GM19035 (cell line): ENCODE data around the gene KCNMB2.
"Not testable (repeated sequence)": the region's sequence is repeated elsewhere in the genome, so short reads cannot be mapped to it uniquely, and the experiment has no call there.

Source experiments
- ATAC-seq: cut with Tn5 transposase; IDR thresholded peaks from one replicate; pipeline ENCODE4 v1.9.1; 2021; ENCODE audit not compliant: unreplicated experiment

Gene KCNMB2

DNA sequence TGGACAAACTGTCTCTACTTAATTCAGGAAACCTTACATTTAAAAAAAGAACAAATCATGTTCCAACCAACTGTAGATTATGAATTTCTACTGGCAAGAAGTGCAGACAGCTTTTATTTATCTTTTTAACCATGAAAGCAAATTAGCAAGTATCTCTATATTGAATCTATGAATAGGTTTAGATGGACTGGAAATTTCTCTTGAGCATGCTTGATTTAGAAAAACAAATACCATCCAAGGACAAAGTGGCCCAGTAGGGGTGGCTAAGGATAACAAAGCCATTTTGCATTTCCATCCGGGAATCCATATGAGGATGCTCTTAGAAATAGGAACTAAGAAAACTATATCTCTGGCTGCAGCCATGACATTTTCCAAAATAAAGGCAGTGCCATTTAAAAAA lies 150.6 kb downstream of the KCNMB2 start:
- no peak for ATAC-seq

DNA sequence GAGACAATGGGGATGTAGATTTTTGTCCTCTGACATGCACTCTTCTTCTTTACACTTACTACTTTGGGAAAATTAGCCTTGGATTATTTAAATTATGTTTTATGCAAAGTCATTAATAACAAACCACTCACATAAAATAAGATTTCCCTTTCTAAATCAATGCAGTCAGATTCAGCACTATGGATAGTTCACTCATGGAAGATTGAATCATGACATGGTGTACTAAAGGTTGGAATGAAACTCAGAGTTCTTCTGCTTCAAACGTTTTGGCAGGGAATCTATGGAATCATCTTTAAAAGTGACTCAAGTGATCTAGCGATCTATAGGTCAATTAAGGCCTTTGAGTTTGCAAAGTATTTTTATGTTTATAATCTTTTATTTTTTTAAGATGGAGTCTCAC lies 154.3 kb downstream of the KCNMB2 start:
- ATAC-seq: no peak

DNA sequence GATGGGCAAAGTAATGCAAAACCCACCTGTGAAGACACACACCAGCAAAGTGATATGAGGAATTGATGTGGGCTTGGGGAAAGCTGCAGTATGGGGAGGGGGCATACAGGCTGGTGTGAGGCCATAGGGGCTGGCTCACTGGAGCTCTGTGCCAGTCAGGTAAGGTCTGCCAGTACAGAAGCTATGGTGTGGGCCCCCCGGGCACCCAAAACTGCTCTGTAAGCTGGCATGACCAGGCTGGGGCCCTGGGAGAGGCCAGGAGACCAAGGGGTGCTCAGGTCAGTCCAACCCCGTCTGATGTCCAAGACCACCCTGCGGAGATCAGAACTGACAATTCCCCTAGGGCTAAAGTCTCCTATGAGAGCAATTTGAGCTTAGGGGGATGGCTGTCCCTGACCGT lies 163.1 kb downstream of the KCNMB2 start:
- no peak for ATAC-seq

DNA sequence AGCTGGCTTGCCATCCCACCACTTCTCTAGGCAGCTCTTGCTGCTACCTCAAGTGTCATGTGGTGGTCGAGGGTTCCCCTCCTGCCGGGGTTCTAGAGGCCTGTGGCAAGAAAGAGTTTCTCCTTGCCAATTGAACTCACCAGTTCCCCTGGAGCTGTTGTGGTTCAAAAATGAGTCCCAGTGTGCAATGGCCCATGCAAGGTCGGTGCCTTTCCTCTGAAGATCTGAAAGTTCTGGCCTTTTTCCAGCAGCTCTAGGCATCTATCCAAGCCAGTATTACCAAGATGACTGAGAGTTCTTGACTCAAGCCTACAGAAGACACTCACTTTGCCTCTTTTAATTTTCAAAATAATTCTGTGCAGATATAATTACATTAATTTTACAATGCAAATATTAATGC lies 163.6 kb downstream of the KCNMB2 start:
- ATAC-seq: no peak

DNA sequence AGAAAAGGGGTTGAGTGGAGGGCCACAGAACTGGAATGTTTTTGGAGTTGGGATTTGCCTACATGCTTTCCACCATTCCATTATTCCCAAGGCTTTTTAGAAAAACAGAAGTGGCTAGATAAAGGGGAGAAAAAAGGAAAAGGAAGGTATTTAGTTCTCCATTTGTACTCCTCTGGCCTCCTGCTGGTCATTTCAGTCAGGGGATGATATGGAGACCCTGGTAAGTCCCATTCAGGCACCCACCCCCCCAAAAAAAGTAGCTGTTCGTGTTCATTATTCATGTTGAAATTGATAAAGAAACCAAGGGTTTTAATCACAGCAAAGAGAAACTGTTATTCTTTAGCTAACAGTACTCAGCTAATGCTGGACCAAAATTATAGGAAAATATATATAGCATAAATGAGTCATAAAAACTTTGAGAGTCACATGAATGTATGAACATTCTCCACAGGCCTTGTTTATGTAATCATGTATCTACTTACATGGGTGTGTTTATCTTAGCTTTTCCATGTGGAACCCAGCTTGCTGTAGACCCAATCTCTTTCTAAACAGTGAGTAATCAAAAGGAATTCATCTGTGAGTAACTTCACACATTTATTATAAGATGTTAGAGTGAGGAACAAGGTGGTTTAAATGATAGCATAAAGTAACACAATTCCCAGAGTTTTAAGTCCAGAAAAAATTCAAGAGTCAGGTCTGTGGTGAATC lies 167.2 kb downstream of the KCNMB2 start:
- no peak for ATAC-seq

DNA sequence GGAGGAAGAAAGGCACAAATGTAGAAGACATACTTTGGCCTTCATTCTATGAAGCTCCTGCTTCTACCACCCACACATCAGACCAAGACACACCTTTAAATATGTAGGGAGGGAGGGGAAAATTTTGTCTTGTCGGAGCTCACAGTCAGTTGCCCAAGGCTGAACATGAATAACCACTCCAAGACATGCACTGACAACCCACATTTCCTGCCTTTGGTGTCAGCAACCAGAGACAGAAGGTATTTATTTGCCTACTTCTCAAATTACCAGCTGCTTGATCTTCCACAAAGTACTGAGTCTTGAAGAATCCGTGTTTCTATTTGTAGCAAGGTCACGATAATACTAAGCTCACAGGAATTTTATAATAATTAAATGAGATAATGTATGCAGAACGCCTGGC lies 169.7 kb downstream of the KCNMB2 start:
- ATAC-seq: no peak

DNA sequence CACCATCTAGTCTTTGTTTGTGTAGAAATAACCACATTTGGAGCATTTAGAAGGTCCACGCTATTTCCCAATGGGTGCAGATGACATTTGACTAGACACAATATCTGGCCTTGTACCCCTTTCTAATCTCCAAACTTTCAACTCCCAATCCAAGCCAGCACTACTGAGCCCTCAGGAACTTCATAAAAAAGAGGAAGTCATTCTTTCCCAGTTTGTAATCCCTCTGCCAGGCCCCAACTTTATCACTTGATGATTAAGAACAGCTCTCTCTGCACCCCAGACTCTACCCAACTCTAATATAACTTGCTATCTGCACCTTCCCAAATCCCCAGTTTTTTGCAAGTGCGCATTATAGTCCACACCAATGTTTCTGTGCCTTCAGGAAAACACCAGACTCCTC lies 170.2 kb downstream of the KCNMB2 start:
- no peak for ATAC-seq

DNA sequence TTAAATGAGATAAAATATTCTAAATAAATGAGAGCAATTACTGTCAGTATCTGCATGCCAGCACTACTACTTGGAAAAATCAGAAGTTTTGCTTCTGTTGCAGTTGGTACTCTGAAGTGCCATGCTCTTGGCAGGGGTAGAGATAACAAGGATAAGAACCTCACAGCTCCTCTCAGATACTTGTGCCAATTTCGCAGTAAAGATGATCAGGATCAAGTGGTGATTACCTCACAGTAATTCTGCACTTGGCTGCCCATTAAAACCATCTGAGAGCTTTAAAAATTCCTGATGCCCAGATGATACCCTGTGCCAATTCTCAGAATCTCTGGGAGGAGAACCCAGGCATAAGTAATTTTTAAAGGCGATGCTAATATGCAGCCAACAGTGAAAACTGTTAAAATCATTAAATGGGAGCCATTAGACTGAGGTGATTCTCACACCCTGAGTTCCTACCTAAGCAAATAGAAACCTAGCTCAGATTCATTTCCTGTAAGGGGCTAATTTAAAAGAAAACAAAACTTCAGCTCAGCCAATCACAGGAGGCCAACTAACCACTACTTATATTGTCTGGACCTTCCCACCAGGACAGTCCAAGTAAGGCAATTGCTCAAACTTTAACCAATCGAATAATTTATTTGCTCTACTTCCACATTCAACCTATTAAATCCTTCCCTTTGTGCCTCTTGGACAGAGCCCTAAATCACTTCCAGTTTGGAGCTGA lies 171.2 kb downstream of the KCNMB2 start:
- no peak for ATAC-seq

DNA sequence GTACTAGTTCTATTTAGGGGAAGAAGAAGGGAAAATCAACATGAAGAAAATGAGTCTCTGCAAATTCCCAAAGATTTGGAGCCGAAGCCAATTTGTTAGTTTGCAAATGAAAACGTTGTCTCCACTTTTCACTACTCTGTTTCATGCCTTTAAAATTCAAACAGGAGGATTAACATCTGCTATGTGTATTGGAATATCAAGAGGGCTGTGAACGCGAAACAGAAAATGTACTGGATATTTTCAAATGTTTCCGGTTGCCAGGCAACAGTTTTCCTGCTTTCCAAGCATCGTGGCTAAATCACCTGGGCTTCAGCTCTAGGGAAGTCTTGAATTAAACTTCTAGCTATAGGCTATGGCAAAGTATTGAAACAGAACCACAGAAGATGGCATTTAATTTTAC lies 172.8 kb downstream of the KCNMB2 start:
- ATAC-seq: no peak

DNA sequence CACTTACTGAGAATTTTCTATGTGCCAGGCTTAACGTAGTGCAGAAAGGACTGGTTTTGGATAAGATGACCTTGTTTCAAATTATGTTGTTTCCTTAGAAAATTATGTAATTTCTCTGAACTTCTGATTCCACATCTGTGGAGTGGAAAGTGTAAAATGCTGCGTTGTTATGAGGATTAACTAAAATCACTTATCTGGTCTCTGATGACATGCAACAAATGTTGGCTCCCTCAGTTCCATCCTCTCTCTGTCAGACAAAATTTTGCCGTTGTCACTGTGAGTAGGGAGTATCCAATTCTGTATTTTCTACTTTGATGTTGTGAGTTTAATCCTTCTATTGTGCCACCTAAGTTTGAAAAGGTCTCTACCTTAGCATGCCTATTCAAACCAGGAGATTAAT lies 175.5 kb downstream of the KCNMB2 start:
- ATAC-seq: no peak

DNA sequence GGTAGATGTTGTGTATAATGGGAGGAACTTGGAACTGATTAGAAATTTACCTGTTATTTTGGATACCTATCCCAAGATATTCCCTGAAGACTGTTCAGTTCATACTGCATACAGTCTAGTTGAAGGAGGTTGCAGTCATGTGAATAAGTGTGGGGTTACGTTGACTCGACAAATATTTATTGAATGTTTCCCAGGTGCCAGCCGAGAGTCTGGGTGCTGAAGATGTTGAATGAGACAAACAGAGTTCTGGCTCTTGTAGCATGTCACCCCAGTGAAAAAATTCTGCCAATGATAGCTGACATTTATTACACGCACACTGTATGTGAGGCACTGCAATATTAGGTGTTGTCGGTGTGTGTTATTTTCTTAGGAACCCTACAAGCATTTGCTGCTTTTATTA lies 176.0 kb downstream of the KCNMB2 start:
- ATAC-seq: no peak

DNA sequence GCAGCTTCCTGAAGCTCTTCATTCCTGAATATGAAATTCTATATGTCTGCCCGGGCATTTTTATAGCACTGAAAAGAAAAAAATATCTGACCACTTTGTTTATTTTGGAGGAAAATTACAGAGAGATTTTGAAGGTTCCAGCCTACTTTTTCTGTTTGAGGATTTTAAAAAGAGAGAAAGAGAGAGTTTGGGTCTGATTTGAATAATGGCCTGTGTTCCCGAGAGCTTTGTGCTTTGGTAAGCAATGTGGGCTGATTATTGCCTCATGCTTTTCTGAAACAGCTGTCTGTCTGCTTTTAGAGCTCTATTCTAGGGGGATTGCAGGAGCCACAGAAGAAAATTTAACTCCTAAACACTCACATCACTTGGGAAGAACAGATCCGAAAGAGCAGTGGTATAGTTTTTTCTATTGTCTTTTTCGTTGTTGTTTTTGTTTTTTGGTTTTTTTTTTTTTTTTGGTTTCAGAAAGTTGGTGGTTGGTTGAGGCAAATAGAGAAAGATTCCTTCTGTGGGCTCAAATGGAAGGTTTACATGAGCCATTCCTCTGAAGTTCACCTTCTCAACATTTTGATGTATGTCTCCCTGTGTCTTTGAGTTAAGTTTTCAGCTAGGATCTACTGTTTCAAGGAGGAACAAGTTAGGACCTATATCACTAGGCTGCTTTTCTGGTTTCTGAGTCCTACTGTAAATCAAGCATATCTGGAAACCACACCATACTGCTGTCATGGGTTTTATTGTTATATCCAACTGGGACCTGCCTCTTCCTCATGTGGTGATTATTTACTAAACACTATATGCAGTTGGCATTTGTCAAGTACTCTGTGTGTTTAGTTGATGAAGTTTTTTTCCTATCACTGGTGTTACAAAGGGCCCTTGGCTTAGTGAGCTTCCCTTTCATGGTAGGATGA lies 178.9 kb downstream of the KCNMB2 start:
- ATAC-seq: no peak

DNA sequence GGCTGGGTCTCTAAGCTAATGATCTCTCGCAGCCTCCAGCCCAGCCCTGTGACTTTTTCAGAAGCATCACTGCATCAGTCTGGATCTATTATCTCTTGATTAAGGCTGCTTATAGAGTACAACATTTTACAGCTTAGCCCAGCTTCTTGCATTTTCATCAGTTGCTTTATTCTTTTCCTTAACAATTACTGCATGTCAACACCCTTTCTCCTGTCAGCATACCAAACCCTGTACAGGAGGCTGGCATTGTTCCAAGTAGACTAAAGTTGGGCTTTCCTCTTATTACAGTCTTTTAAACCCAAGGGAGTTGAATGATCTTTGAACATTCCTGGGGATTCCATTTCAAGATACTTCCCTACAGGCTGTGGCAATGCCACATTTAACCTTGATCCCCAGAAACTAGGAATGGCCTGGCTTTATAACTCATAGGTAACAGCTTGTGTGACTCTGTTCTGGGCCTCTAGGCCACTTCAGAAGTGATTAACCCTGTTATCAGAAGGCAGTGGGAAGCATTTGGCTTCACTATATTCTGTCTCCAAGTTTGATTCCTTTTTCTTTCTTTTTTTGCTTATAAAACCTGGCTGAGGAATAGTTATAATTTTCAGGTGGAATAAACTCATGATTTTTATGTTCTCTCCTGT lies 182.9 kb downstream of the KCNMB2 start:
- no peak for ATAC-seq

DNA sequence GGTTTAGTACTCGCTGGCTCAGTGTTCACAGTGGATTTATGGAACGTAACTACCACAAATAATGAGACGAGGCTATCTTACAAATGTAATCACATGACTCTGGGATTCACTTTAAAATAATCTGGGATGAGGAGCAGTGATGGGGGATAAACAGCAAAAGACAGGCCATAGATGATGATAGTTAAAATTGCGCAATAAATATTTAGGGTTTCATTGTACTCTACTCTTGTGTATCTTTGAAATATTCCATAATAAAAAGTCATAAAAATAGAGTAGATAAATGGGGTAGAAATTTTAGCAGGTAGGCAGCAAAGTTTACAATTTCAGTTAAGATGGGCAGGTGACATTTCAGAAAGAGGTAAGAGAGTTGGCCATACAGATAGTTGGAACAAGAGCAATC lies 196.6 kb downstream of the KCNMB2 start:
- ATAC-seq: no peak

DNA sequence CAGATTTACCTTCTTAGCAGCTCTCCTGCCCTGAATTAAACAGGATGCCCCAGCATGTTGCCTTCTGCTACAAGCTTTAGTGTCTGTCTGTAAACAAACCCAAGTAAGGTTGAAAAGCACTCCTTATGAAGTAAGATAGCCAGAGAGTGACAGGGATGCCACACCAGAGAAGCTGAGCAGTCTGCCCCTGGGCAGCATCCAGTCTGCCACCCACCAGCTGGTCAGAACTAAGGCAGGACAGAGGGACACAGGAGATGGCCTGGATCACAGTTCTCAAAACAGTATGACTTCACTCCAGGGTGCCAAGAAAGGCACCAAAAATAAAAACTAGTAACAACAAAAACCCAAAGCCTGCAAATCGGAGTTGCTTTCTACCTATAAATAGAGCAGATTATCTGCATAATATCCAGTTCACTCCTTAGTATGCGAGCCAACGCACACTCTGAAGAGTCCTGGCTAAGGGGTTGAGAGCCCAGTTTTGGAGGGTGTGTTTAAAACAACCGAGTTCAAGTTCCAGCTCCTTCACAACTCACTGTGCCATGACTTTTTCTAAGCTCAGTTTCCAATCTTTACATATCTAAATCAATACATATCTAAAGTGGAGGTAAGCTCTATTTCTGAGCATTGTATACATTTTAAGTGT lies 198.9 kb downstream of the KCNMB2 start:
- no peak for ATAC-seq

DNA sequence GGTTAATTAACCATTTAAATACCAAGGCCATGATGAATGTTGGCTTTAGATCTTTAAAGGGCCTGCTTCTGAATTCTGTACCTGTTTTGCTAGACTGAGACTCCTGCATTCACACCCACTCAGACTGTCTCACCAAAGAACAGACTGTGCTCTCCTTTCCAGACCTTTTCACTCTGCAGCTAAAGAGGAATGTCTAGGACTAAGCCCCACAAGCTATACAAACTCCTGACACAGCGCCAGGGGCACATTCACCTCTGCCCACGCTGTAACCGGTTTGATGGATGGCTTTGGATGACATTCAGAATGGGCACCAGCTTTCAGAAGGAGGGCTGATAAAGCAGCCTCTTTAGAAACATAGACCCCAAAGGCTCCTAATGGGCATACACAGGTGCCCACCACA lies 200.1 kb downstream of the KCNMB2 start:
- no peak for ATAC-seq

DNA sequence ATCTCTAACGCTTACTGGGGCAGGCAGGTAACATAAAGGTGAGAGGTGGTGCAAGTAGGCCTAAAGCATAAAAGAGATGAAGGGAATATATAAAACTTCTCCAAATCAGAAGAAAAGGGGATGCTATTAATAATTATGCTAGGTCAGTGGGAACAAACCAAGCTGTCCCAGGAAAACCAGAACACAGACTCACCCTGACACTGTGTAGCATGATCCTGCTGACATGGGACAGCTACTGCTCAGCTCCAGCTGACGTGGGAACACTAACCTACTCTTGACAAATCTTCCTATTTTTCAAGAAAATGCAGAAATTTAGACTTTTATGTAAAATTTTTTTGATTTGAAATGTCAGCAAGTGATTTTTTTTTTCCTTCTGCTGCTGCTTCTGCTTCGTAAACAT lies 203.5 kb downstream of the KCNMB2 start:
- ATAC-seq: no peak

DNA sequence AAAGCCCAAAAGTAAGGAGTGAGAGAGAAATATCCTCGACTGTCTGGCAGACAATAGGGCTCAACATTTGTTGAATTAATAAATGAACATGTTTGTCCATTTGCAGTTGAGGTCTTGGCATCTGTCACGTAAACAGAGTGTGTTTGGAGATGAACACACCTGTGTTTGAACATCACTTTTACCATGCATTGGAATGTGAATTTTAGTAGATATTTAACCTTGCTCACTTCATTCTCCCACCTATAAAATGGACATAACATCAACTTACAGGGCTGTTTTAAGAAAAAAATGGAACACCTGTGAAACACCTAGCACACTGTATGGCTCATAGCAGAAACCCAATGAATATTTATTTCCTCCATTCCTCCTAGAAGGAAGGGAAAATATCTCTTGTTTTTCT lies 204.8 kb downstream of the KCNMB2 start:
- no peak for ATAC-seq

DNA sequence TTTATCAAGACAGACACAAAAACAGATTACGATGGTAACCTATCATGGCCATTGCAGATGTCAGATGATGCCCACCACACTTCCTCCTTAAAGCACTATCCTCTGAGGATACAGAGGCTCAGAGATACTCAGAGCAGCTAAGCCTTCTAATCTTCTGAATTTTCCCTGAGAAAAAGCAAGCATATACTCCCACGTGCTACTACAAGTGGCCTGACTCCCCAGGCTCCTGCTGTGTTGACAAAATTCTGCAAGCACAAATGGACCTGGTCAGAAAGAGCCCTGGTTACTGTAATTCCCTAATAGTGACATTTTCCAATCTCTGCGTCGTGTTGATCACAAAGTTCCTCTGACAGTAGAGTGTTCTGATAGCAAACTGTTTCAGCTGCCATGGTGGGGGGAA lies 207.1 kb downstream of the KCNMB2 start:
- ATAC-seq: no peak

DNA sequence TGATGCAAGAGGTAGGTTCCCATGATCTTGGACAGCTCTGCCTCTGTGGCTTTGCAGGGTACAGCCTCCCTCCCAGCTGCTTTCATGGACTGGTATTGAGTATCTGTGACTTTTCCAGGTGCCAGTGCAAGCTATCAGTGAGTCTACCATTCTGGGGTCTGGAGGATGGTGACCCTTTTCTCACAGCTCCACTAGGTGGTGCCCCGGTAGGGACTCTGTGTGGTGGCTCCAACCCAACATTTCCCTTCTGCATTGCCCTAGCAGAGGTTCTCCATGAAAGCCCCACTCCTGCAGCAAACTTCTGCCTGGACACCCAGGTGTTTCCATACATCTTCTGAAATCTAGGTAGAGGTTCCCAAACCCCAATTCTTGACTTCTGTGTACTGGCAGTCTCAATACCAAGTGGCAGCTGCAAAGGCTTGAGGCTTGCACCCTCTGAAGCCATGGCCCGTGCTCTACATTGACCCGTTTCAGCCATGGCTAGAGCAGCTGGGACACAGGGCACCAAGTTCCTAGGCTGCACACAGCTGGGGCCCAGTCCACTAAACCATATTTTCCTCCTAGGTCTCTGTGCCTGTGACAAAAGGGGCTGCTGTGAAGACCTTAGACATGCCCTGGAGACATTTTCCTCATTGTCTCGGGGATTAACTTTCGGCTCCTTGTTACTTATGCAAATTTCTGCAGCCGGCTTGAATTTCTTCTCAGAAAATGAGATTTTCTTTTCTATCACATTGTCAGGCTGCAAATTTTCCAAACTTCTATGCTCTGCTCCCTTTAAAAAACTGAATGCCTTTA lies 209.8 kb downstream of the KCNMB2 start:
- ATAC-seq: not testable (repeated sequence)
